GM21576 (cell line): ENCODE data around the gene GOLGA6L7.
"Not testable (repeated sequence)": the region's sequence is repeated elsewhere in the genome, so short reads cannot be mapped to it uniquely, and the experiment has no call there.

Experiments used
- ATAC-seq: cut with Tn5 transposase; IDR thresholded peaks from one replicate; pipeline ENCODE4 v1.9.1; 2021; ENCODE audit warnings: mild to moderate bottlenecking, moderate library complexity; ENCODE audit not compliant: unreplicated experiment

GOLGA6L7 gene

GRCh38 chr15:28884151-28884940 lies 35.9 kb upstream of the GOLGA6L7 start:
- ATAC-seq = no peak

- ATAC-seq = no peak
Measured at GRCh38 chr15:28881600-28881999, 33.2 kb upstream of the GOLGA6L7 start.

GRCh38 chr15:28881170-28881569 lies 32.7 kb upstream of the GOLGA6L7 start:
- ATAC-seq = no peak

DNA sequence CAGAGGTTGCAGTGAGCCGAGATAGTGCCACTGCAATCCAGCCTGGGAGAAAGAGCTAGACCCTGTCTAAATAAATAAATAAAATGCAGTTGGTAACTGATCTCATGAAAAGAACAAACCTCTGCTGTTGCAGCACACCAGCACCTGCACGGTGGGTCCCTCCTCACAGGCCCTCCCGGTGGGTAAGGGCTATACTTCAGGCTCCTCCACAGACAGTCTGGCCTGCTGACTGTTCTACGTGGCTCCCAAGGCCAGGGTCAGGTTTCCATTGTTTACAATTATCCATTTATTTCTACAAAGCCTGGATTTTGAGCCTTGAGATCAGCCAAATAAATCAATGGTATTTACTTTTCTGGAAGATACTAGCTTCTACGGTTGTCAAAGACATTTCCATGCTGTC lies 32.2 kb upstream of the GOLGA6L7 start:
- ATAC-seq = no peak

GRCh38 chr15:28879551-28879950 lies 31.1 kb upstream of the GOLGA6L7 start:
- ATAC-seq = no peak

GRCh38 chr15:28878209-28878608 lies 29.8 kb upstream of the GOLGA6L7 start:
- no peak for ATAC-seq

DNA sequence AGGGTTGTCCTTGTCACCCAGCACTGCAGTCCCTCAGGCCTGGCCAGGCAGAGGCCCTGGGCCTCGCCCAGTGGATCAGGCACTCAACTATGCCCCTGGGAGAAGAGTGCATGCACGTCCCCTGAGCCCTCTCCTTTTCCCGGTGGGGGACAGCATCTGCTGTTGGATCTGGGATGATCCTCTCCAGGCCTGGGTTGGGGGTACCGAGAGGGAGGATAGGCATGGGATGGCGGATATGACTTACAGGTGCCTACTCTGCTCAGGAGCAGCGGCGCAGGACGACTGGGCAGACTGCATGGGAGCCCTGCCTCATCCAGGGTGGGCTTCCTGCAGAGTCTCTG lies 28.4 kb upstream of the GOLGA6L7 start:
- no peak for ATAC-seq

DNA sequence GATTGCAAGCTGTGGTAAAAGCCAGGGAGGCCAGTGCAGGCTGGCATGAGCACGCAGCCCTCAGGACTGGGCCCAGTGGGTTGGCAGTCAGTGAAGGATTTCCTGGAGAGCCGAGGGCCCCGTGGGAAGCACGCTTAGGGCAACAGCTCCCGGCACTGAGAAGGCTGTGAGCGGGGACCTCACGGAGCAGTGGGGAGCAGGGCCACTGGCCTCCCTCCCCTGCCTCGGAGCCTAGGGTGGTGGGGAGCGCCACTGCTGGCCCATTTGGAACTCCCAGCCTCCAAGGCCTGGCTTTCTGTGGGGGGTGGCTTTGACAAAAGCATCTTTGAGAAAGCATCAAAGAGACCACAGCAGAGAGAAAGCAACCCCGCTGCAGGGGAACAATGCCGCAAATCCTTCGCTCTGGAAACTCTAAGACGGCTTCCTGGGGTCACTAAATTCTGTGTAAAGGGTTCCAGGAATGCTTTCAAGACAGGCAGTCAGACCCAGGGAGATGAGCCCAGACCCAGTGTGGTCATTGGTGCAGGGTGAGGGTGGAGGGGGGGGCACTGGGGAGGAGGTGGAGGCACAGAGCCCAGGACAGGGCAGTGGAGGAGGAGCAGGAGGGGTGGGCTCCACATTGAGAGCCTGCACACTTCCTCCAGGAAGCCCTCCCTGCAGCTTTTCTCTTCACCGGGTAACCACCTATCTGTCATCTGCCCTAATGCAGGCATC lies 27.8 kb upstream of the GOLGA6L7 start:
- ATAC-seq = no peak

- ATAC-seq = no peak
Measured at GRCh38 chr15:28875461-28876000, 27.1 kb upstream of the GOLGA6L7 start.

GRCh38 chr15:28873585-28874190 lies 25.2 kb upstream of the GOLGA6L7 start:
- ATAC-seq = no peak

GRCh38 chr15:28873006-28873405 lies 24.6 kb upstream of the GOLGA6L7 start:
- ATAC-seq = no peak

DNA sequence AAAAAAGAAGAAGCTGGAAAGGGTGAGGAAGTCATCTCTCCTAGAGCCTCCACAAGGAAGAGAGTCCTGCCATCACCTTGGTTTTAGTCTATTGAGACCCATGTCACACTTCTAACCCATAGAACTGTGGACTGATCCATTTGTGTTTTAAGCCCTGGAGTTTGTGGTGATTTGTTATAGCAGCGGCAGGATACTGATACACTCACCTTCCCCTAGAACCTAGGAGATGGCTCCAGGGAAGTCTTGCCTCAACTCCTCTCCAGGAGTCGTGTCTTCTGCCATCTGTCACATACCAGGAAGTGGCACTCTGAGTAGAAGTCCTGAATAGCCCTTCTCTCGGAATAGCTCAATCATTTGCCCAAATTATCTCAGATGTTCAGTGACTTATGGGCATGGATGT lies 22.7 kb upstream of the GOLGA6L7 start:
- ATAC-seq = no peak

DNA sequence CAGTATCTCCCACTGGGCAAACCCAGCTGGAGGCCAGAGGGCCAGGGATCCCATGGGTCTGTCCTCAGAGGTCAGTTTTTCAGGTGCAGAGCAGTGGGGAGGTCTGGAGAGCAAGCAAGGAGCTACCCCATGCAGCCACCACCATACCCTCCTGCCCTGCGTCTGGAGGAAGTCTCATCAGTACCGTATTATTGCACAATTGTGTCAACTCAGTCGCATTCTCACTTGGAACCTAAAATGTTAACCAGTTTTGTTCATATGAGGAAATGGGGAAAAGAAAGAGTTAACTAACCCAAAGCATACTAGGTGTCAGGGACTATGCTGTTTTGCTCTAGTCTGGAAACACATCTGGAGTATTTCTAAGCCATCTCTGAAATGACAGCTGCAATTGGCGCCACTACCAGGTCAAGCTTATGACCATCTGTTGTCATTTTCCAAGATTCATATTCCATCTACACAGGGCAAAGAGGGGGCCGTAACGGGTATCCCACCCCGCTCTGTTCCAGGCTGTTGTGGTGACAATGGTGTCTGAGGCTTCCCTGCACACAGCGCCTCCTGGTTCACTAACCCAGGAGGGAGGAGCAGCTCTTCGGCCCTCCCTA lies 20.4 kb upstream of the GOLGA6L7 start:
- ATAC-seq = no peak

DNA sequence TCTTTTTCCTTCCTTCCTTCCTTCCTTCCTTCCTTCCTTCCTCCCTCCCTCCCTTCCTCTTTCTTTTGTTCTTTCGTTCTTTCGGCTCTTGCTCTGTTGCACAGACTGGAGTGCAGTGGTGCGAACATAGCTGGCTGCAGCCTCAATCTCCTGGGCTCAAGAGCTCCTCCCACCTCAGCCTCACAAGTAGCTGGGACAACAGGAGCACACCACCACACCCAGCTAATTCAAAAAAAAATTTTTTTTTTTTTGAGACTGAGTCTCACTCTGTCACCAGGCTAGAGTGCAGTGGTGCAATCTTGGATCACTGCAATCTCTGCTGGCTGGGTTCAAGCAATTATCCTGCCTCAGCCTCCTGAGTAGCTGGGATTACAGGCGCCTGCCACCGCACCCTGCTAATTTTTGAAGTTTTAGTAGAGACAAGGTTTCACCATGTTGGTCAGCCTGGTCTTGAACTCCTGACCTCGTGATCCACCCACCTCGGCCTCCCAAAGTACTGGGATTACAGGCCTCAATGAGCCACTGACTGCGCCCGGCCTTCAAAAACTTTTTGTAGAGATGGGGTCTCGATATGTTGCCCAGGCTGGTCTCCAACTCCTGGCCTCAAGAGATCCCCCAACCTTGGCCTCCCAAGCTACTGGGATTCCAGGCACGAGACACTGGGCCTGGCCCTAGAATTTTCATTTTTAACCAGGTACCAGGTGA lies 13.3 kb upstream of the GOLGA6L7 start:
- ATAC-seq = not testable (repeated sequence)

DNA sequence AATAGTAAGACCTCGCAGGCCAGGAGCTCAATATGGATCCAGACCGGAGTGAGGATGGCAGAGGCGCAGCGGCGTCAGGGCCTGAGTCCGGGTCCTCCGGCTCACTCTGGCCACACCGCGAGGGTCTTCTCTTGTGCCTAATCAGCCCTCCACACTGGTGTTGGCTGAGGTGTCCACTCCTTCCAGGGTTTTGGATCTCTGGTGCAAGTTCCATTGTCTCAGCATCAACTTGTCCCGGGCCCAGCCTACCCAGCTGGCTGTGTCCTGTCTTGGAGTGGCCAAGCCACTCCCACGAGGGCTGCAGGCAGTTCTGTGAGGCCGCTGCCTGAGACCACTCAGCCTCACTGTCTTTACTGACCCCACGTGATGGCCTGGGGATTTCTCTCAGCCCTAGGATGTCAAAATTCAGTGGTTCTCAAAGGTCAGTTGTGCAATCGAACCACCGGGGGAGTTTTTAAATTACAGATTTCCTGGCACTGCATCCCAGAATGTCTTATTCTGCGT lies 12.6 kb upstream of the GOLGA6L7 start:
- no peak for ATAC-seq

- ATAC-seq = not testable (repeated sequence)
Measured at GRCh38 chr15:28854578-28854977, 6.1 kb upstream of the GOLGA6L7 start.

DNA sequence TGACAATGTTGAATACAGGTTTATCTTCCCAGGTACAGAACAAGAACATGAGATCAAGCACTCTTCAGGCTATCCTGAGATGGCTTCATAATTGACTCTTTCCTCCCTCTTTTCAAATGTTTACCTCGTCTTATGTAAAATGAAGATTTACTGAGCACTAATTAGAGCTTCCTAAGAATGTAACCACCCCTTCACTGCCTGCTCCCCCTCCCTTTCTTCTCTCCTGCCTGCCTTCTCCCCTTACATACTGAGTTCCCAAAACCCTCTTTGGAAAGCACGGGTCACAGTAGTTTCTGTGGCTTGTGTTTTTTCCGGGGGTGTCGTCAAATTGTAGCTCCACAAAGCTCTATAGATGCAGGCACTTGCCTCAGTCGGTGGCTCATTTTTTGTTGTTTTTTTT lies 5.2 kb upstream of the GOLGA6L7 start:
- ATAC-seq = not testable (repeated sequence)

DNA sequence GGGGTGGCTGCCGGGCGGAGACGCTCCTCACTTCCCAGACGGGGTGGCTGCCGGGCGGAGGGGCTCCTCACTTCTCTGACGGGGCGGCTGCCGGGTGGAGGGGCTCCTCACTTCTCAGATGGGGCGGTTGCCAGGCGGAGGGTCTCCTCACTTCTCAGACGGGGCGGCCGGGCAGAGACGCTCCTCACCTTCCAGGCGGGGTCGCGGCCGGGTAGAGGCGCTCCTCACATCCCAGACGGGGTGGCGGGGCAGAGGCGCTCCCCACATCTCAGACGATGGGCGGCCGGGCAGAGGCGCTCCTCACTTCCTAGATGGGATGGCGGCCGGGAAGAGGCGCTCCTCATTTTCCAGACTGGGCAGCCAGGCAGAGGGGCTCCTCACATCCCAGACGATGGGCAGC lies 1.3 kb upstream of the GOLGA6L7 start:
- not testable (repeated sequence) for ATAC-seq

GRCh38 chr15:28849271-28849670 lies 827 bp upstream of the GOLGA6L7 start:
- not testable (repeated sequence) for ATAC-seq

DNA sequence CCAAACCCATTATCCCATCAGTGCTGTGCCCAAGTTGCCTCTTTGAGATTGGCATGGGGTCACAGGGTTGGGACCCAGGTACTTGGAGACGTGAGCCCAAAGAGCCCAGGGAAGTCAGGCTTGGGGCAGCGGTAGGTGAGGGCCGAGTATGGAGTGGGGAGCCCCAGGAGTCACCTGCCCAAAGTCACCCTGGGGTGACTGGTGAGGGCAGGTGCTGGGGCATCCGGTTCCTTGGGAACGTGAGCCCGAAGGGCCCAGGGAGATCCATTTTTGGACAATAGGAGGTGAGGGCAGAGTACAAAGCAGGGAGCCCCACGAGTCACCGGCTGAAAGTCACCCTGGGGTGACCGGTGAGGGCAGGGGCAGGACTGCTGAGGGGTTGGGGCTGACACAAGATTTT lies 485 bp downstream of the GOLGA6L7 start:
- ATAC-seq = not testable (repeated sequence)
